ENCODE measurements around the gene PPIL1. TPM values are rescaled to one million over a fixed set of nuclear protein-coding genes. Genes with fewer than 3 reads are reported as not detected.

PPIL1 gene
- total RNA-seq, 1 experiment from 2014 or later = 75.2 TPM

GRCh38 chr6:36873612-36874442 is 776 bp downstream of the PPIL1 start:
- Histone ChIP-seq H3K9me3 (replicated peaks) (no peaks in the 10 kb centered on the region), H3K4me3 (peak overlapping the region; percentile 98), H3K4me1 (peaks cover 5% of the 10 kb centered on the region; the same call in 1 of the 2 replicates), H3K36me3 (peaks cover 15% of the 10 kb centered on the region), H3K27me3 (no peaks in the 10 kb centered on the region), H3K27ac (peak overlapping the region; percentile 98)
- no peak for DNase-seq

- no peak overlapping the region for H3K27ac ChIP-seq
- peaks cover 5% of the 10 kb centered on the region; the same call in 1 of the 2 replicates for H3K4me1 ChIP-seq
- H3K36me3 ChIP-seq = peaks cover 17% of the 10 kb centered on the region
- no peak overlapping the region for H3K4me3 ChIP-seq
- DNase-seq = no peak
- no peaks in the 10 kb centered on the region for H3K27me3 ChIP-seq
- no peaks in the 10 kb centered on the region for H3K9me3 ChIP-seq (replicated peaks)
Observed at GRCh38 chr6:36873115-36873514, 1.5 kb downstream of the PPIL1 start.

- no peak overlapping the region for H3K4me3 ChIP-seq
- H3K4me1 ChIP-seq = peaks cover 5% of the 10 kb centered on the region; the same call in 1 of the 2 replicates
- no peaks in the 10 kb centered on the region for H3K27me3 ChIP-seq
- peak in 1 of 2 experiments; percentile 27 for DNase-seq
- no peak overlapping the region for H3K27ac ChIP-seq
- peaks cover 20% of the 10 kb centered on the region for H3K36me3 ChIP-seq
- H3K9me3 ChIP-seq (replicated peaks) = no peaks in the 10 kb centered on the region
Observed at GRCh38 chr6:36871686-36872085, 2.9 kb downstream of the PPIL1 start.

- no peaks in the 10 kb centered on the region for H3K9me3 ChIP-seq (replicated peaks)
- no peak for DNase-seq
- peaks cover 29% of the 10 kb centered on the region for H3K36me3 ChIP-seq
- H3K27ac ChIP-seq = no peak overlapping the region
- H3K4me1 ChIP-seq = no peaks in the 10 kb centered on the region
- H3K27me3 ChIP-seq = no peaks in the 10 kb centered on the region
- no peak overlapping the region for H3K4me3 ChIP-seq
Observed at GRCh38 chr6:36867471-36868224, 7.0 kb downstream of the PPIL1 start.

- no peak for DNase-seq
- Histone ChIP-seq H3K4me1 (no peaks in the 10 kb centered on the region), H3K9me3 (replicated peaks) (no peaks in the 10 kb centered on the region), H3K27me3 (no peaks in the 10 kb centered on the region), H3K36me3 (peaks cover 40% of the 10 kb centered on the region), H3K4me3 (no peak overlapping the region), H3K27ac (no peak overlapping the region)
Observed at GRCh38 chr6:36865835-36866234, 8.8 kb downstream of the PPIL1 start.

- no peak overlapping the region for H3K27ac ChIP-seq
- no peaks in the 10 kb centered on the region for H3K4me1 ChIP-seq
- no peaks in the 10 kb centered on the region for H3K9me3 ChIP-seq (replicated peaks)
- no peaks in the 10 kb centered on the region for H3K27me3 ChIP-seq
- DNase-seq = no peak
- no peak overlapping the region for H3K4me3 ChIP-seq
- peaks cover 32% of the 10 kb centered on the region for H3K36me3 ChIP-seq
Observed at GRCh38 chr6:36863670-36864540, 10.7 kb downstream of the PPIL1 start.

GRCh38 chr6:36862848-36863382 is 11.7 kb downstream of the PPIL1 start:
- Histone ChIP-seq H3K4me1 (no peaks in the 10 kb centered on the region), H3K4me3 (no peak overlapping the region), H3K9me3 (replicated peaks) (no peaks in the 10 kb centered on the region), H3K36me3 (peaks cover 29% of the 10 kb centered on the region), H3K27me3 (no peaks in the 10 kb centered on the region), H3K27ac (no peak overlapping the region)
- no peak for DNase-seq

- no peak overlapping the region for H3K27ac ChIP-seq
- no peak for DNase-seq
- H3K4me1 ChIP-seq = no peaks in the 10 kb centered on the region
- no peaks in the 10 kb centered on the region for H3K27me3 ChIP-seq
- H3K36me3 ChIP-seq = peaks cover 26% of the 10 kb centered on the region
- no peak overlapping the region for H3K4me3 ChIP-seq
- no peaks in the 10 kb centered on the region for H3K9me3 ChIP-seq (replicated peaks)
Observed at GRCh38 chr6:36862164-36862847, 12.3 kb downstream of the PPIL1 start.

- no peaks in the 10 kb centered on the region for H3K4me1 ChIP-seq
- DNase-seq = no peak
- H3K27me3 ChIP-seq = no peaks in the 10 kb centered on the region
- H3K36me3 ChIP-seq = peaks cover 24% of the 10 kb centered on the region
- no peak overlapping the region for H3K27ac ChIP-seq
- H3K4me3 ChIP-seq = no peak overlapping the region
- no peaks in the 10 kb centered on the region for H3K9me3 ChIP-seq (replicated peaks)
Observed at GRCh38 chr6:36860126-36860525, 14.5 kb downstream of the PPIL1 start.

GRCh38 chr6:36858407-36858981 is 16.1 kb downstream of the PPIL1 start:
- no peak overlapping the region for H3K4me3 ChIP-seq
- peaks cover 33% of the 10 kb centered on the region for H3K36me3 ChIP-seq
- H3K27me3 ChIP-seq = no peaks in the 10 kb centered on the region
- no peaks in the 10 kb centered on the region for H3K9me3 ChIP-seq (replicated peaks)
- H3K4me1 ChIP-seq = peaks cover 2% of the 10 kb centered on the region; the same call in 1 of the 2 replicates
- no peak overlapping the region for H3K27ac ChIP-seq
- DNase-seq = no peak

GRCh38 chr6:36857325-36857724 is 17.3 kb downstream of the PPIL1 start:
- H3K27ac ChIP-seq = no peak overlapping the region
- no peaks in the 10 kb centered on the region for H3K27me3 ChIP-seq
- H3K4me3 ChIP-seq = no peak overlapping the region
- no peaks in the 10 kb centered on the region for H3K9me3 ChIP-seq (replicated peaks)
- peaks cover 4% of the 10 kb centered on the region; the same call in 1 of the 2 replicates for H3K4me1 ChIP-seq
- H3K36me3 ChIP-seq = peaks cover 32% of the 10 kb centered on the region
- DNase-seq = no peak

- Histone ChIP-seq H3K4me3 (no peak overlapping the region), H3K36me3 (peaks cover 29% of the 10 kb centered on the region), H3K4me1 (peaks cover 4% of the 10 kb centered on the region; the same call in 1 of the 2 replicates), H3K27me3 (no peaks in the 10 kb centered on the region), H3K9me3 (replicated peaks) (no peaks in the 10 kb centered on the region), H3K27ac (no peak overlapping the region)
- DNase-seq = no peak
Observed at GRCh38 chr6:36856277-36856676, 18.3 kb downstream of the PPIL1 start.

- H3K27ac ChIP-seq = no peak overlapping the region
- H3K27me3 ChIP-seq = no peaks in the 10 kb centered on the region
- DNase-seq = no peak
- H3K4me3 ChIP-seq = no peak overlapping the region
- H3K9me3 ChIP-seq (replicated peaks) = no peaks in the 10 kb centered on the region
- peaks cover 23% of the 10 kb centered on the region for H3K36me3 ChIP-seq
- H3K4me1 ChIP-seq = peaks cover 4% of the 10 kb centered on the region; the same call in 1 of the 2 replicates
Observed at GRCh38 chr6:36855750-36856149, 18.9 kb downstream of the PPIL1 start.
